Measurements from ENCODE around the gene TOM1. TPM values are rescaled to one million over a fixed set of nuclear protein-coding genes. Genes with fewer than 3 reads are reported as not detected.

The TOM1 gene
- total and polyA plus RNA-seq, 2 of the 13 experiments (the other 11 are each of a cell fraction or from before 2014, with no cell fraction given), result 30.8 to 87.3 TPM

DNA sequence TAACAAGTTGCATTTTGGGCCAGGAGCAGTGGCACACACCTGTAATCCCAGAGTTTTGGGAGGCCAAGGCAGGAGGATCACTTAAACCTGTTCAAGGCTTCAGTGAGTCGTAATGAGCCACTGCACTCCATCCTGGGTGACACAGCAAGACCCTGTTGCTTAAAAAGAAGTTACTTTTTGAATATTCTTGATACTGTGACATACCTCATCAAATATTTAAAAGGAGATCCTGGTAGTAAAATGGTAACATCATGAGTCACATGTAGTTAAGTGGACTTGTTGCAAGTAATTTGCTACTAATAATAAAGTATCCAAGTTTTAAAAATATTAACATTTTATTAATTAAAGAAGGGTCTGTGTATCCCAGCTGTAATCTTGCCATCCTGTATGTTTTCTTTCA is 24.1 kb upstream of the TOM1 start:
- ChIA-PET CTCF (ENCODE audit: low intra/inter-chr PET ratio, low total read pairs) (no interaction called here), POLR2A (no interaction called here)
- Histone ChIP-seq H3K27ac (ENCODE audit: extremely low read length, insufficient read depth, low read length) (no peak overlapping the region), H2AFZ (ENCODE audit: low read length) (no peak overlapping the region), H3K4me1 (ENCODE audit: insufficient read depth, low read length) (peaks cover 5% of the 10 kb centered on the region; the same call in 1 of the 2 replicates), H3K79me2 (ENCODE audit: insufficient read depth, low read length) (no peaks in the 10 kb centered on the region), H3K4me2 (ENCODE audit: low read depth, low read length) (no peak overlapping the region), H3K36me3 (replicated peaks in 1 of 2; ENCODE audit: control insufficient read depth in 1 of 2, insufficient read depth in 2 of 2, low read length in 2 of 2) (peaks cover 7 to 47% of the 10 kb centered on the region in 2 experiments; a peak in 4 of 5 replicates), H3K9me3 (ENCODE audit: low read length) (no peaks in the 10 kb centered on the region), H3K9ac (ENCODE audit: insufficient read depth, low read depth, low read length) (no peak overlapping the region), H3K4me3 (replicated peaks in 1 of 3; ENCODE audit: insufficient read depth in 1 of 3, low read depth in 2 of 3, low read length in 3 of 3) (no peak overlapping the region), H4K20me1 (ENCODE audit: insufficient read depth, low read length) (no peaks in the 10 kb centered on the region), H3K27me3 (ENCODE audit: control insufficient read depth in 1 of 2, insufficient read depth in 2 of 2, low read length in 2 of 2) (no peaks in the 10 kb centered on the region)
- no TSS peak for BruUV-seq (replicated peaks)
- TF ChIP-seq FOSL2 (CRISPR knock-in tag; IDR thresholded peaks at IDR 0.05) (no peak), ZNF713 (CRISPR knock-in tag; IDR thresholded peaks at IDR 0.05) (no peak), HMG20A (CRISPR knock-in tag; IDR thresholded peaks at IDR 0.05; ENCODE audit: borderline replicate concordance) (no peak), ZNF232 (CRISPR knock-in tag; IDR thresholded peaks at IDR 0.05; ENCODE audit: borderline replicate concordance) (no peak), ZNF776 (CRISPR knock-in tag; IDR thresholded peaks at IDR 0.05) (no peak), GABPB1 (CRISPR knock-in tag; IDR thresholded peaks at IDR 0.05) (no peak)
- intact Hi-C loops (cut with micrococcal nuclease; ENCODE audit: unreplicated experiment) (no loop called here), in situ Hi-C loops (cut with HindIII; ENCODE audit: extremely low pct_ligation_motif_present, low pct_unique_long_range_greater_than_20kb) (no loop called here)
- no peak for ATAC-seq
- no peak for DNase-seq (ENCODE audit: low spot score)
- FAIRE-seq, result no peak
- 100% methylated on average over 1 of the region's 1 CpG for WGBS (ENCODE audit: low lambda C conversion rate)

- WGBS (ENCODE audit: low lambda C conversion rate), result over 99% methylated on average over 4 of the region's 4 CpGs
Observed at GRCh38 chr22:35276019-35276418, 23.7 kb upstream of the TOM1 start.

More at GRCh38 chr22:35276019-35276418, 23.7 kb upstream of the TOM1 start:
- Histone ChIP-seq H3K4me3 (replicated peaks in 1 of 3; ENCODE audit: insufficient read depth in 1 of 3, low read depth in 2 of 3, low read length in 3 of 3) (no peak overlapping the region), H3K79me2 (ENCODE audit: insufficient read depth, low read length) (no peaks in the 10 kb centered on the region), H3K9ac (ENCODE audit: insufficient read depth, low read depth, low read length) (no peak overlapping the region), H3K4me2 (ENCODE audit: low read depth, low read length) (no peak overlapping the region), H3K27ac (ENCODE audit: extremely low read length, insufficient read depth, low read length) (no peak overlapping the region), H3K9me3 (ENCODE audit: low read length) (no peaks in the 10 kb centered on the region), H3K27me3 (ENCODE audit: control insufficient read depth in 1 of 2, insufficient read depth in 2 of 2, low read length in 2 of 2) (no peaks in the 10 kb centered on the region), H2AFZ (ENCODE audit: low read length) (no peak overlapping the region), H3K36me3 (replicated peaks in 1 of 2; ENCODE audit: control insufficient read depth in 1 of 2, insufficient read depth in 2 of 2, low read length in 2 of 2) (peaks cover 8 to 50% of the 10 kb centered on the region in 2 experiments; a peak in 4 of 5 replicates), H4K20me1 (ENCODE audit: insufficient read depth, low read length) (no peaks in the 10 kb centered on the region), H3K4me1 (ENCODE audit: insufficient read depth, low read length) (peaks cover 2% of the 10 kb centered on the region; the same call in 1 of the 2 replicates)
- FAIRE-seq (no peak), ATAC-seq (no peak), DNase-seq (ENCODE audit: low spot score) (no peak)
- intact Hi-C loops (cut with micrococcal nuclease; ENCODE audit: unreplicated experiment) (no loop called here), in situ Hi-C loops (cut with HindIII; ENCODE audit: extremely low pct_ligation_motif_present, low pct_unique_long_range_greater_than_20kb) (no loop called here)
- ChIA-PET CTCF (ENCODE audit: low intra/inter-chr PET ratio, low total read pairs) (no interaction called here), POLR2A (no interaction called here)
- TF ChIP-seq PHB2 (IDR thresholded peaks at IDR 0.05; ENCODE audit: partially characterized antibody) (no peak), ZNF563 (CRISPR knock-in tag; IDR thresholded peaks at IDR 0.05) (no peak), SP1 (IDR thresholded peaks at IDR 0.05) (no peak), SP1 (CRISPR knock-in tag; IDR thresholded peaks at IDR 0.05) (no peak)
- no TSS peak for BruUV-seq (replicated peaks)
